HepG2 (cell line): Measurements from ENCODE around the gene SLC2A2. TPM values are rescaled to one million over a fixed set of nuclear protein-coding genes. Genes with fewer than 3 reads are reported as not detected.
A peak's percentile ranks its signal among the peaks of the same experiment; 100 is the strongest.

Source experiments
- EEA1 ChIP-seq: sonication (generic); formaldehyde crosslinking; IDR thresholded peaks from 2 replicates; pipeline ENCODE4 v1.5.1; 2020; ENCODE audit warnings: mild to moderate bottlenecking, missing genetic modification reagents, borderline replicate concordance
- ERF ChIP-seq: IDR thresholded peaks from 2 replicates; pipeline ENCODE4 v1.6.1; 2018; ENCODE audit warnings: missing biosample characterization, missing genetic modification reagents
- FOXM1 ChIP-seq: sonication (generic); formaldehyde crosslinking; IDR thresholded peaks from 2 replicates; pipeline ENCODE4 v1.5.0; 2020; ENCODE audit warnings: missing genetic modification reagents
- GATA4 ChIP-seq: sonication (generic); IDR thresholded peaks from 2 replicates; pipeline ENCODE4 v1.6.1; 2016; ENCODE audit warnings: antibody characterized with exemption, low read depth, borderline replicate concordance
- KAT8 ChIP-seq: IDR thresholded peaks from 2 replicates; pipeline ENCODE4 v1.6.1; 2016; ENCODE audit warnings: missing genetic modification reagents, missing compliant biosample characterization
- SOX6 ChIP-seq, 2 experiments: fragments of 450-650 bp in 1 of 2; sonication (generic) in 1 of 2; formaldehyde crosslinking in 1 of 2; IDR thresholded peaks; 2 replicates each; pipeline versions ENCODE4 v1.4.0 to v1.6.1; 2017 to 2020; ENCODE audit warnings: antibody characterized with exemption in 1 of 2, mild to moderate bottlenecking in 1 of 2, missing genetic modification reagents in 1 of 2
- TCF7 ChIP-seq: sonication (generic); IDR thresholded peaks from 2 replicates; pipeline ENCODE4 v1.6.1; 2016; ENCODE audit warnings: antibody characterized with exemption, low read depth
- YEATS4 ChIP-seq: sonication (generic); formaldehyde crosslinking; IDR thresholded peaks from 2 replicates; pipeline ENCODE4 v1.4.0; 2020; ENCODE audit warnings: missing genetic modification reagents, borderline replicate concordance
- ZFX ChIP-seq: sonication (generic); formaldehyde crosslinking; IDR thresholded peaks from 2 replicates; pipeline ENCODE4 v1.4.0; 2020; ENCODE audit warnings: mild to moderate bottlenecking, low read depth, missing genetic modification reagents, moderate library complexity
- ZFYVE20 ChIP-seq: sonication (generic); formaldehyde crosslinking; IDR thresholded peaks from 2 replicates; pipeline ENCODE4 v1.8.0; 2023; ENCODE audit warnings: low read depth, mild to moderate bottlenecking, moderate library complexity, missing genetic modification reagents, borderline replicate concordance
- ZNF382 ChIP-seq: sonication (generic); formaldehyde crosslinking; IDR thresholded peaks from 2 replicates; pipeline ENCODE4 v1.5.0; 2020; ENCODE audit warnings: missing genetic modification reagents, mild to moderate bottlenecking, borderline replicate concordance
- ZNF644 ChIP-seq: IDR thresholded peaks from 2 replicates; pipeline ENCODE4 v1.6.1; 2016; ENCODE audit warnings: low read depth
- ZNF713 ChIP-seq: sonication (generic); formaldehyde crosslinking; IDR thresholded peaks from 2 replicates; pipeline ENCODE4 v1.4.0; 2020; ENCODE audit warnings: mild to moderate bottlenecking, missing genetic modification reagents
- ZNF75D ChIP-seq: sonication (generic); formaldehyde crosslinking; IDR thresholded peaks from 2 replicates; pipeline ENCODE4 v1.8.1; 2023; ENCODE audit warnings: missing genetic modification reagents, mild to moderate bottlenecking, borderline replicate concordance
- ZNF766 ChIP-seq: sonication (generic); formaldehyde crosslinking; IDR thresholded peaks from 2 replicates; pipeline ENCODE4 v1.5.0; 2020; ENCODE audit warnings: missing genetic modification reagents, borderline replicate concordance
- polyA plus RNA-seq, 8 experiments: library from polyadenylated mRNA; depleted of rRNA in 3 of 8; stranded (reverse) in 7 of 8; unstranded in 1 of 8; fragments of >200 nt; fragmentation: Illumina TruSeq in 4 of 8; extraction: Trizol in 4 of 8; gene quantifications; 2 replicates each; pipeline versions ENCODE4 v1.2.1 to v1.2.3, GENCODE V29; 2011 to 2016; ENCODE audit warnings: low read depth in 4 of 8, missing spikeins in 1 of 8, mixed read lengths in 1 of 8; ENCODE audit not compliant: insufficient read depth in 1 of 8
- total RNA-seq, 5 experiments: library from RNA; depleted of rRNA; stranded (reverse); fragments of >200 nt; fragmentation: Illumina TruSeq; extraction: Trizol; gene quantifications; 2 replicates each; pipeline ENCODE4 v1.2.3, GENCODE V29; 2016; ENCODE audit warnings: low read depth in 1 of 5
- TF ChIP-seq, protein P1 (sequence below): fragments of 450-650 bp; IDR thresholded peaks from 2 replicates; pipeline ENCODE4 v1.6.1; 2017
- TF ChIP-seq, protein P2 (sequence below): sonication (generic); formaldehyde crosslinking; IDR thresholded peaks from 2 replicates; pipeline ENCODE4 v1.4.0; 2020; ENCODE audit warnings: mild to moderate bottlenecking, missing genetic modification reagents
- TF ChIP-seq, protein P3 (sequence below): sonication (generic); formaldehyde crosslinking; IDR thresholded peaks from 2 replicates; pipeline ENCODE4 v1.8.1; 2022; ENCODE audit warnings: low read depth, mild to moderate bottlenecking, missing genetic modification reagents
- TF ChIP-seq, protein P4 (sequence below): sonication (generic); formaldehyde crosslinking; IDR thresholded peaks from 2 replicates; pipeline ENCODE4 v1.4.0; 2020; ENCODE audit warnings: mild to moderate bottlenecking, missing genetic modification reagents, borderline replicate concordance

The SLC2A2 gene
- total and polyA plus RNA-seq, 2 of the 13 experiments (the other 11 are each of a cell fraction or from before 2014, with no cell fraction given) = 19.5 to 23.2 TPM

DNA sequence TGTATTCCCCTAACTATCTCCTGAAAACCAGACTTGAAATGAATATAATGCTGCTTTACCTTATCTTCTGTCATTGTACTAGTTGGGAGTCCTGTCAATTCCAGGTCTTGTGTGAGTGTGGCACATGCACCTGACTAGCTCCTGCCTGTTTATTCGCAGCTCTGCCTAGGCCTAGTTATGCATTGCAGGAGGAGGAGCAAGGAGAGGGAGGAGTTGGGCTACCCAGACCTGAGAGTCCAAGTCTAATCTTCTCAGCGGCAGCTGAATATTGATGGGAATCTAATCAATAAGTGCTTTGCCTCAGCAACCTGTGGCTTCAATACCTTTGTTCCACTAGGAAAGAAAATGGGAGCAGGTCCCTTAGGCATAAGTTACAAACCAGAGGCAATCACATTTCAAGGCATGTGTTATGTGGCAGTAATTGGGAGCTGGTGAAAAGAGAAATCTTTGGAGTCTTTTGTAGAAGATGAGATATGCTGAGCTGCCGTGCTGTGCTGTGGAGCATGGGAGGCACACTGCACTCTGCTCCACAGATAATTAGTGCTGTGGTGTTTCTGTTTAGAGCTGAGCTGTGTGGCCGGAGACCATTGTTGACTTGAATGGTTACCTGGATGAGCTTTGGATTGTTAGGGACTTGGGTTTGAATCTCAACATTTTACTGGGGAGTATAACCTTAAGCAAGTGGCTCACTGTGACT is at the start of gene SLC2A2 (continued):
- TF ChIP-seq, protein P1, sequence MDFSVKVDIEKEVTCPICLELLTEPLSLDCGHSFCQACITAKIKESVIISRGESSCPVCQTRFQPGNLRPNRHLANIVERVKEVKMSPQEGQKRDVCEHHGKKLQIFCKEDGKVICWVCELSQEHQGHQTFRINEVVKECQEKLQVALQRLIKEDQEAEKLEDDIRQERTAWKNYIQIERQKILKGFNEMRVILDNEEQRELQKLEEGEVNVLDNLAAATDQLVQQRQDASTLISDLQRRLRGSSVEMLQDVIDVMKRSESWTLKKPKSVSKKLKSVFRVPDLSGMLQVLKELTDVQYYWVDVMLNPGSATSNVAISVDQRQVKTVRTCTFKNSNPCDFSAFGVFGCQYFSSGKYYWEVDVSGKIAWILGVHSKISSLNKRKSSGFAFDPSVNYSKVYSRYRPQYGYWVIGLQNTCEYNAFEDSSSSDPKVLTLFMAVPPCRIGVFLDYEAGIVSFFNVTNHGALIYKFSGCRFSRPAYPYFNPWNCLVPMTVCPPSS = no peak
- TF ChIP-seq ZNF382 (CRISPR knock-in tag) (no peak), TCF7 (no peak), ZNF75D (no peak), ZNF713 (CRISPR knock-in tag) (no peak), KAT8 (CRISPR knock-in tag) (no peak), YEATS4 (CRISPR knock-in tag) (no peak; the same call in 1 of the 2 replicates), ZFYVE20 (CRISPR knock-in tag) (no peak), ZFX (CRISPR knock-in tag) (peak; percentile 86), ERF (CRISPR knock-in tag) (0 out of 2 replicates have a peak, but pooled peaks have one; percentile 32), GATA4 (no peak), ZNF766 (no peak), ZNF644 (no peak), EEA1 (CRISPR knock-in tag) (no peak), FOXM1 (CRISPR knock-in tag) (no peak), SOX6 (IDR thresholded peaks at IDR 0.05) (no peak), SOX6 (CRISPR knock-in tag; IDR thresholded peaks at IDR 0.05) (peak; percentile 45)
- TF ChIP-seq, protein P2, sequence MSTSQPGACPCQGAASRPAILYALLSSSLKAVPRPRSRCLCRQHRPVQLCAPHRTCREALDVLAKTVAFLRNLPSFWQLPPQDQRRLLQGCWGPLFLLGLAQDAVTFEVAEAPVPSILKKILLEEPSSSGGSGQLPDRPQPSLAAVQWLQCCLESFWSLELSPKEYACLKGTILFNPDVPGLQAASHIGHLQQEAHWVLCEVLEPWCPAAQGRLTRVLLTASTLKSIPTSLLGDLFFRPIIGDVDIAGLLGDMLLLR = no peak
- TF ChIP-seq, protein P3, sequence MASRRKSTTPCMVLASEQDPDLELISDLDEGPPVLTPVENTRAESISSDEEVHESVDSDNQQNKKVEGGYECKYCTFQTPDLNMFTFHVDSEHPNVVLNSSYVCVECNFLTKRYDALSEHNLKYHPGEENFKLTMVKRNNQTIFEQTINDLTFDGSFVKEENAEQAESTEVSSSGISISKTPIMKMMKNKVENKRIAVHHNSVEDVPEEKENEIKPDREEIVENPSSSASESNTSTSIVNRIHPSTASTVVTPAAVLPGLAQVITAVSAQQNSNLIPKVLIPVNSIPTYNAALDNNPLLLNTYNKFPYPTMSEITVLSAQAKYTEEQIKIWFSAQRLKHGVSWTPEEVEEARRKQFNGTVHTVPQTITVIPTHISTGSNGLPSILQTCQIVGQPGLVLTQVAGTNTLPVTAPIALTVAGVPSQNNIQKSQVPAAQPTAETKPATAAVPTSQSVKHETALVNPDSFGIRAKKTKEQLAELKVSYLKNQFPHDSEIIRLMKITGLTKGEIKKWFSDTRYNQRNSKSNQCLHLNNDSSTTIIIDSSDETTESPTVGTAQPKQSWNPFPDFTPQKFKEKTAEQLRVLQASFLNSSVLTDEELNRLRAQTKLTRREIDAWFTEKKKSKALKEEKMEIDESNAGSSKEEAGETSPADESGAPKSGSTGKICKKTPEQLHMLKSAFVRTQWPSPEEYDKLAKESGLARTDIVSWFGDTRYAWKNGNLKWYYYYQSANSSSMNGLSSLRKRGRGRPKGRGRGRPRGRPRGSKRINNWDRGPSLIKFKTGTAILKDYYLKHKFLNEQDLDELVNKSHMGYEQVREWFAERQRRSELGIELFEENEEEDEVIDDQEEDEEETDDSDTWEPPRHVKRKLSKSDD (CRISPR knock-in tag) = no peak
- TF ChIP-seq, protein P4, sequence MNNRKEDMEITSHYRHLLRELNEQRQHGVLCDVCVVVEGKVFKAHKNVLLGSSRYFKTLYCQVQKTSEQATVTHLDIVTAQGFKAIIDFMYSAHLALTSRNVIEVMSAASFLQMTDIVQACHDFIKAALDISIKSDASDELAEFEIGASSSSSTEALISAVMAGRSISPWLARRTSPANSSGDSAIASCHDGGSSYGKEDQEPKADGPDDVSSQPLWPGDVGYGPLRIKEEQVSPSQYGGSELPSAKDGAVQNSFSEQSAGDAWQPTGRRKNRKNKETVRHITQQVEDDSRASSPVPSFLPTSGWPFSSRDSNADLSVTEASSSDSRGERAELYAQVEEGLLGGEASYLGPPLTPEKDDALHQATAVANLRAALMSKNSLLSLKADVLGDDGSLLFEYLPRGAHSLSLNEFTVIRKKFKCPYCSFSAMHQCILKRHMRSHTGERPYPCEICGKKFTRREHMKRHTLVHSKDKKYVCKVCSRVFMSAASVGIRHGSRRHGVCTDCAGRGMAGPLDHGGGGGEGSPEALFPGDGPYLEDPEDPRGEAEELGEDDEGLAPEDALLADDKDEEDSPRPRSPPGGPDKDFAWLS (CRISPR knock-in tag) = no peak
